Activated gamma-delta T cell treated with anti-CD3 and anti-CD28 coated beads, Interleukin-2, amount 50 U/mL, for 16 hours (primary cell): Measurements from ENCODE around the gene RAB11B.
"Not testable (repeated sequence)": the region's sequence is repeated elsewhere in the genome, so short reads cannot be mapped to it uniquely, and the experiment has no call there.

Source experiments
- DNase-seq: peaks from one replicate; pipeline ENCODE4 v3.0.0-alpha.2; 2020; ENCODE audit warnings: low read depth

Gene RAB11B

GRCh38 chr19:8429044-8429443 is 38.9 kb downstream of the RAB11B start:
- no peak for DNase-seq

- DNase-seq = no peak
Measured at GRCh38 chr19:8429826-8430225, 39.7 kb downstream of the RAB11B start.

- no peak for DNase-seq
Measured at GRCh38 chr19:8430650-8431049, 40.5 kb downstream of the RAB11B start.

GRCh38 chr19:8438236-8438635 is 48.1 kb downstream of the RAB11B start:
- no peak for DNase-seq

GRCh38 chr19:8441725-8442544 is 51.8 kb downstream of the RAB11B start:
- DNase-seq = no peak

GRCh38 chr19:8444140-8444676 is 54.0 kb downstream of the RAB11B start:
- not testable (repeated sequence) for DNase-seq

- peak; percentile 100 for DNase-seq
Measured at GRCh38 chr19:8444677-8445487, 54.7 kb downstream of the RAB11B start, which contains the start of gene HNRNPM. TSS of gene HNRNPM (plus strand) at chr19:8444975. CDS start at chr19:8444999, 24 bp downstream.

- DNase-seq = no peak
Measured at GRCh38 chr19:8445488-8446001, 55.4 kb downstream of the RAB11B start.

- no peak for DNase-seq
Measured at GRCh38 chr19:8446061-8446709, 56.0 kb downstream of the RAB11B start.

- no peak for DNase-seq
Measured at GRCh38 chr19:8449830-8450229, 59.7 kb downstream of the RAB11B start.

GRCh38 chr19:8451377-8451776 is 61.2 kb downstream of the RAB11B start:
- no peak for DNase-seq

- no peak for DNase-seq
Measured at GRCh38 chr19:8451885-8452284, 61.7 kb downstream of the RAB11B start.

- DNase-seq = no peak
Measured at GRCh38 chr19:8452446-8453123, 62.4 kb downstream of the RAB11B start.

GRCh38 chr19:8453616-8454015 is 63.5 kb downstream of the RAB11B start:
- DNase-seq = no peak
